T-helper 17 cell (primary cell): ENCODE data around the gene ATP6AP1. TPM values are rescaled to one million over a fixed set of nuclear protein-coding genes. Genes with fewer than 3 reads are reported as not detected.
A peak's percentile ranks its signal among the peaks of the same experiment; 100 is the strongest.

Source experiments
- ATAC-seq: fragments of 150-1000 bp; cut with Tn5 transposase; 2 replicates; pipeline ENCODE4 v1.10.0; 2021; ENCODE audit warnings: mild to moderate bottlenecking, moderate library complexity
- DNase-seq, 3 donors: peaks; one replicate each; pipeline versions ENCODE4 v3.0.0 to v3.0.0-alpha.2; 2020 to 2021
- H3K9me3 ChIP-seq: one replicate; pipeline ENCODE4 v1.7.0; 2013; ENCODE audit warnings: low read length, mild to moderate bottlenecking; ENCODE audit not compliant: control insufficient read depth, poor library complexity, severe bottlenecking
- H3K27ac Mint-ChIP-seq: one replicate; pipeline ENCODE4 v1.8.0; 2022; ENCODE audit warnings: mild to moderate bottlenecking, moderate library complexity, mixed read lengths
- H3K27me3 Mint-ChIP-seq: one replicate; pipeline ENCODE4 v1.8.0; 2022; ENCODE audit warnings: mixed read lengths
- H3K36me3 Mint-ChIP-seq: one replicate; pipeline ENCODE4 v1.8.0; 2022; ENCODE audit warnings: low read depth, mixed read lengths
- H3K4me1 Mint-ChIP-seq: one replicate; pipeline ENCODE4 v1.8.0; 2022; ENCODE audit warnings: mild to moderate bottlenecking, mixed read lengths
- H3K4me3 Mint-ChIP-seq: one replicate; pipeline ENCODE4 v1.8.0; 2022; ENCODE audit warnings: mild to moderate bottlenecking, moderate library complexity, mixed read lengths
- total RNA-seq, 4 donors: library from RNA in 2 of 4; stranded (reverse) in 2 of 4; gene quantifications; one replicate each; pipeline ENCODE4 v1.2.3 and lab custom pipeline; 2022 to 2026

The ATP6AP1 gene
- total RNA-seq, 2 donors from 2014 or later: 41.4 to 43.0 TPM

GRCh38 chrX:154457491-154458115, 29.1 kb downstream of the ATP6AP1 start:
- Mint-ChIP-seq H3K36me3 (no peaks in the 10 kb centered on the region), H3K4me3 (peak overlapping the region; percentile 96), H3K27ac (peak overlapping the region; percentile 87), H3K27me3 (no peaks in the 10 kb centered on the region), H3K4me1 (peaks cover 15% of the 10 kb centered on the region)
- DNase-seq: peak; percentile 51 to 64 (median 62)
- peak; percentile 76 for ATAC-seq
- no peaks in the 10 kb centered on the region for H3K9me3 ChIP-seq

- peak; percentile 63 to 68 (median 65) for DNase-seq
- Mint-ChIP-seq H3K27ac (peak within 1 kb of the TSS; percentile 87), H3K27me3 (no peaks in the 10 kb centered on the region), H3K36me3 (peaks cover 4% of the 10 kb centered on the region), H3K4me3 (peak within 1 kb of the TSS; percentile 96), H3K4me1 (peaks cover 15% of the 10 kb centered on the region)
- peak; percentile 83 for ATAC-seq
- H3K9me3 ChIP-seq: no peaks in the 10 kb centered on the region
These were observed 29.9 kb downstream of the ATP6AP1 start, which contains the start of gene PLXNA3 for GRCh38 chrX:154458116-154458953. PLXNA3 (plus strand) TSS chrX:154458281; CDS start chrX:154460184, 1,903 bp downstream.

- no peak for DNase-seq
These were observed 30.7 kb downstream of the ATP6AP1 start for GRCh38 chrX:154458954-154459778.

GRCh38 chrX:154459832-154460231, 31.4 kb downstream of the ATP6AP1 start:
- ATAC-seq (no peak), DNase-seq (no peak)
- Mint-ChIP-seq H3K36me3 (peaks cover 4% of the 10 kb centered on the region), H3K27ac (no peak overlapping the region), H3K27me3 (no peaks in the 10 kb centered on the region), H3K4me1 (peaks cover 15% of the 10 kb centered on the region), H3K4me3 (peak overlapping the region; percentile 85)
- no peaks in the 10 kb centered on the region for H3K9me3 ChIP-seq

More at GRCh38 chrX:154458954-154459778, 30.7 kb downstream of the ATP6AP1 start:
- Mint-ChIP-seq H3K36me3 (peaks cover 4% of the 10 kb centered on the region), H3K27ac (peak overlapping the region; percentile 34), H3K27me3 (no peaks in the 10 kb centered on the region), H3K4me3 (peak overlapping the region; percentile 85), H3K4me1 (peaks cover 15% of the 10 kb centered on the region)
- peak; percentile 44 for ATAC-seq
- no peaks in the 10 kb centered on the region for H3K9me3 ChIP-seq

- ATAC-seq (no peak), DNase-seq (no peak)
- H3K27ac Mint-ChIP-seq: no peak overlapping the region
- H3K4me1 Mint-ChIP-seq: peaks cover 15% of the 10 kb centered on the region
- no peaks in the 10 kb centered on the region for H3K27me3 Mint-ChIP-seq
- H3K9me3 ChIP-seq: no peaks in the 10 kb centered on the region
- H3K36me3 Mint-ChIP-seq: peaks cover 4% of the 10 kb centered on the region
- H3K4me3 Mint-ChIP-seq: peak overlapping the region; percentile 85
These were observed 31.8 kb downstream of the ATP6AP1 start for GRCh38 chrX:154460326-154460725.

GRCh38 chrX:154462396-154462795, 33.9 kb downstream of the ATP6AP1 start:
- DNase-seq (no peak), ATAC-seq (no peak)
- H3K27ac Mint-ChIP-seq: no peak overlapping the region
- H3K27me3 Mint-ChIP-seq: no peaks in the 10 kb centered on the region
- H3K4me1 Mint-ChIP-seq: peaks cover 13% of the 10 kb centered on the region
- no peaks in the 10 kb centered on the region for H3K9me3 ChIP-seq
- no peak overlapping the region for H3K4me3 Mint-ChIP-seq
- H3K36me3 Mint-ChIP-seq: peaks cover 4% of the 10 kb centered on the region

- peaks cover 4% of the 10 kb centered on the region for H3K36me3 Mint-ChIP-seq
- ATAC-seq: no peak
- no peaks in the 10 kb centered on the region for H3K27me3 Mint-ChIP-seq
- H3K27ac Mint-ChIP-seq: no peak overlapping the region
- H3K4me1 Mint-ChIP-seq: peaks cover 11% of the 10 kb centered on the region
- H3K4me3 Mint-ChIP-seq: no peak overlapping the region
- no peaks in the 10 kb centered on the region for H3K9me3 ChIP-seq
- no peak for DNase-seq
These were observed 35.2 kb downstream of the ATP6AP1 start for GRCh38 chrX:154463611-154464220.

GRCh38 chrX:154464806-154465365, 36.4 kb downstream of the ATP6AP1 start:
- Mint-ChIP-seq H3K27ac (no peak overlapping the region), H3K27me3 (no peaks in the 10 kb centered on the region), H3K4me3 (no peak overlapping the region), H3K4me1 (peaks cover 5% of the 10 kb centered on the region), H3K36me3 (peaks cover 4% of the 10 kb centered on the region)
- ATAC-seq: no peak
- no peaks in the 10 kb centered on the region for H3K9me3 ChIP-seq
- DNase-seq: no peak

- H3K4me3 Mint-ChIP-seq: no peak overlapping the region
These were observed 37.1 kb downstream of the ATP6AP1 start for GRCh38 chrX:154465601-154466000.

GRCh38 chrX:154466036-154466435, 37.6 kb downstream of the ATP6AP1 start:
- H3K9me3 ChIP-seq: no peaks in the 10 kb centered on the region
- no peaks in the 10 kb centered on the region for H3K27me3 Mint-ChIP-seq
- peaks cover 4% of the 10 kb centered on the region for H3K36me3 Mint-ChIP-seq
- DNase-seq (no peak), ATAC-seq (no peak)
- peaks cover 4% of the 10 kb centered on the region for H3K4me1 Mint-ChIP-seq
- no peak overlapping the region for H3K27ac Mint-ChIP-seq
- H3K4me3 Mint-ChIP-seq: no peak overlapping the region

More at GRCh38 chrX:154465601-154466000, 37.1 kb downstream of the ATP6AP1 start:
- ATAC-seq (no peak), DNase-seq (no peak)
- peaks cover 4% of the 10 kb centered on the region for H3K36me3 Mint-ChIP-seq
- peaks cover 4% of the 10 kb centered on the region for H3K4me1 Mint-ChIP-seq
- no peaks in the 10 kb centered on the region for H3K27me3 Mint-ChIP-seq
- H3K9me3 ChIP-seq: no peaks in the 10 kb centered on the region
- no peak overlapping the region for H3K27ac Mint-ChIP-seq

- Mint-ChIP-seq H3K4me3 (no peak overlapping the region), H3K4me1 (no peaks in the 10 kb centered on the region), H3K27ac (no peak overlapping the region), H3K36me3 (peaks cover 4% of the 10 kb centered on the region), H3K27me3 (no peaks in the 10 kb centered on the region)
- no peaks in the 10 kb centered on the region for H3K9me3 ChIP-seq
- DNase-seq: no peak
- no peak for ATAC-seq
These were observed 38.4 kb downstream of the ATP6AP1 start for GRCh38 chrX:154466907-154467306.

- Mint-ChIP-seq H3K27ac (no peak overlapping the region), H3K36me3 (peaks cover 4% of the 10 kb centered on the region), H3K27me3 (no peaks in the 10 kb centered on the region), H3K4me1 (no peaks in the 10 kb centered on the region), H3K4me3 (no peak overlapping the region)
- DNase-seq: no peak
- no peaks in the 10 kb centered on the region for H3K9me3 ChIP-seq
- ATAC-seq: no peak
These were observed 39.1 kb downstream of the ATP6AP1 start for GRCh38 chrX:154467556-154467955.
